ENCODE measurements around the gene PBXIP1. TPM values are rescaled to one million over a fixed set of nuclear protein-coding genes. Genes with fewer than 3 reads are reported as not detected.
"Not testable (repeated sequence)": the region's sequence is repeated elsewhere in the genome, so short reads cannot be mapped to it uniquely, and the experiment has no call there.

Gene PBXIP1
- total and polyA plus RNA-seq, 9 donors: 109 to 161 (median 148) TPM

- Histone ChIP-seq H3K4me3 (ENCODE audit: low read length) (no peak overlapping the region), H3K36me3 (ENCODE audit: control insufficient read depth, insufficient read depth, low read length) (no peaks in the 10 kb centered on the region), H3K9me3 (replicated peaks; ENCODE audit: control insufficient read depth, low read depth, low read length) (peaks cover 3% of the 10 kb centered on the region), H3K27me3 (ENCODE audit: control insufficient read depth, insufficient read depth, low read length) (no peaks in the 10 kb centered on the region), H3K4me1 (ENCODE audit: control insufficient read depth, insufficient read depth, low read length) (peaks cover 3% of the 10 kb centered on the region), H3K27ac (ENCODE audit: low read length) (no peak overlapping the region)
- no peak for DNase-seq
- 50% methylated on average over 1 of the region's 2 CpGs for WGBS (ENCODE audit: insufficient coverage)
Measured at GRCh38 chr1:154912755-154913154, 43.1 kb downstream of the PBXIP1 start.

GRCh38 chr1:154911691-154912550, 44.0 kb downstream of the PBXIP1 start:
- WGBS (ENCODE audit: insufficient coverage): 80% methylated on average over 5 of the region's 8 CpGs
- Histone ChIP-seq H3K4me1 (ENCODE audit: control insufficient read depth, insufficient read depth, low read length) (peaks cover 3% of the 10 kb centered on the region), H3K27ac (ENCODE audit: low read length) (no peak overlapping the region), H3K27me3 (ENCODE audit: control insufficient read depth, insufficient read depth, low read length) (no peaks in the 10 kb centered on the region), H3K4me3 (ENCODE audit: low read length) (no peak overlapping the region), H3K9me3 (replicated peaks; ENCODE audit: control insufficient read depth, low read depth, low read length) (peaks cover 3% of the 10 kb centered on the region), H3K36me3 (ENCODE audit: control insufficient read depth, insufficient read depth, low read length) (no peaks in the 10 kb centered on the region)
- no peak for DNase-seq

GRCh38 chr1:154910851-154911250, 45.0 kb downstream of the PBXIP1 start:
- no peak for DNase-seq
- Histone ChIP-seq H3K9me3 (replicated peaks; ENCODE audit: control insufficient read depth, low read depth, low read length) (peaks cover 3% of the 10 kb centered on the region), H3K4me3 (ENCODE audit: low read length) (no peak overlapping the region), H3K27ac (ENCODE audit: low read length) (no peak overlapping the region), H3K4me1 (ENCODE audit: control insufficient read depth, insufficient read depth, low read length) (peaks cover 3% of the 10 kb centered on the region), H3K36me3 (ENCODE audit: control insufficient read depth, insufficient read depth, low read length) (no peaks in the 10 kb centered on the region), H3K27me3 (ENCODE audit: control insufficient read depth, insufficient read depth, low read length) (no peaks in the 10 kb centered on the region)
- 92% methylated on average over 4 of the region's 5 CpGs for WGBS (ENCODE audit: insufficient coverage)

- DNase-seq: no peak
- Histone ChIP-seq H3K4me3 (ENCODE audit: low read length) (no peak overlapping the region), H3K4me1 (ENCODE audit: control insufficient read depth, insufficient read depth, low read length) (peaks cover 3% of the 10 kb centered on the region), H3K9me3 (replicated peaks; ENCODE audit: control insufficient read depth, low read depth, low read length) (peaks cover 3% of the 10 kb centered on the region), H3K36me3 (ENCODE audit: control insufficient read depth, insufficient read depth, low read length) (no peaks in the 10 kb centered on the region), H3K27me3 (ENCODE audit: control insufficient read depth, insufficient read depth, low read length) (no peaks in the 10 kb centered on the region), H3K27ac (ENCODE audit: low read length) (no peak overlapping the region)
- 91% methylated on average over 5 of the region's 5 CpGs for WGBS (ENCODE audit: insufficient coverage)
Measured at GRCh38 chr1:154908937-154909336, 47.0 kb downstream of the PBXIP1 start.

GRCh38 chr1:154908129-154908528, 47.8 kb downstream of the PBXIP1 start:
- not testable (repeated sequence) for H3K27me3 ChIP-seq (ENCODE audit: control insufficient read depth, insufficient read depth, low read length); H3K27ac ChIP-seq (ENCODE audit: low read length); DNase-seq; H3K9me3 ChIP-seq (replicated peaks; ENCODE audit: control insufficient read depth, low read depth, low read length); H3K4me3 ChIP-seq (ENCODE audit: low read length); H3K36me3 ChIP-seq (ENCODE audit: control insufficient read depth, insufficient read depth, low read length); H3K4me1 ChIP-seq (ENCODE audit: control insufficient read depth, insufficient read depth, low read length)
- no CpG with 5 or more reads among the region's 3 CpGs for WGBS (ENCODE audit: insufficient coverage)

- Histone ChIP-seq H3K27ac (ENCODE audit: low read length) (no peak overlapping the region), H3K4me3 (ENCODE audit: low read length) (no peak overlapping the region), H3K36me3 (ENCODE audit: control insufficient read depth, insufficient read depth, low read length) (no peaks in the 10 kb centered on the region), H3K27me3 (ENCODE audit: control insufficient read depth, insufficient read depth, low read length) (no peaks in the 10 kb centered on the region), H3K9me3 (replicated peaks; ENCODE audit: control insufficient read depth, low read depth, low read length) (peaks cover 3% of the 10 kb centered on the region), H3K4me1 (ENCODE audit: control insufficient read depth, insufficient read depth, low read length) (no peaks in the 10 kb centered on the region)
- no peak for DNase-seq
- 88% methylated on average over 6 of the region's 7 CpGs for WGBS (ENCODE audit: insufficient coverage)
Measured at GRCh38 chr1:154906621-154907081, 49.2 kb downstream of the PBXIP1 start.

GRCh38 chr1:154902938-154903566, 52.8 kb downstream of the PBXIP1 start:
- H3K4me3 ChIP-seq (ENCODE audit: low read length): no peak overlapping the region
- 0% methylated on average over 1 of the region's 3 CpGs for WGBS (ENCODE audit: insufficient coverage)
- no peak overlapping the region for H3K27ac ChIP-seq (ENCODE audit: low read length)
- no peaks in the 10 kb centered on the region for H3K9me3 ChIP-seq (replicated peaks; ENCODE audit: control insufficient read depth, low read depth, low read length)
- DNase-seq: no peak
- no peaks in the 10 kb centered on the region for H3K27me3 ChIP-seq (ENCODE audit: control insufficient read depth, insufficient read depth, low read length)
- H3K4me1 ChIP-seq (ENCODE audit: control insufficient read depth, insufficient read depth, low read length): no peaks in the 10 kb centered on the region
- H3K36me3 ChIP-seq (ENCODE audit: control insufficient read depth, insufficient read depth, low read length): no peaks in the 10 kb centered on the region

GRCh38 chr1:154901591-154901990, 54.3 kb downstream of the PBXIP1 start:
- H3K27me3 ChIP-seq (ENCODE audit: control insufficient read depth, insufficient read depth, low read length): no peaks in the 10 kb centered on the region
- H3K4me1 ChIP-seq (ENCODE audit: control insufficient read depth, insufficient read depth, low read length): no peaks in the 10 kb centered on the region
- WGBS (ENCODE audit: insufficient coverage): no CpG with 5 or more reads among the region's 1 CpG
- no peak overlapping the region for H3K4me3 ChIP-seq (ENCODE audit: low read length)
- no peak overlapping the region for H3K27ac ChIP-seq (ENCODE audit: low read length)
- DNase-seq: no peak
- H3K9me3 ChIP-seq (replicated peaks; ENCODE audit: control insufficient read depth, low read depth, low read length): no peaks in the 10 kb centered on the region
- no peaks in the 10 kb centered on the region for H3K36me3 ChIP-seq (ENCODE audit: control insufficient read depth, insufficient read depth, low read length)

- no peaks in the 10 kb centered on the region for H3K27me3 ChIP-seq (ENCODE audit: control insufficient read depth, insufficient read depth, low read length)
- H3K4me1 ChIP-seq (ENCODE audit: control insufficient read depth, insufficient read depth, low read length): no peaks in the 10 kb centered on the region
- 87% methylated on average over 4 of the region's 6 CpGs for WGBS (ENCODE audit: insufficient coverage)
- DNase-seq: no peak
- no peak overlapping the region for H3K27ac ChIP-seq (ENCODE audit: low read length)
- H3K4me3 ChIP-seq (ENCODE audit: low read length): no peak overlapping the region
- H3K9me3 ChIP-seq (replicated peaks; ENCODE audit: control insufficient read depth, low read depth, low read length): no peaks in the 10 kb centered on the region
- no peaks in the 10 kb centered on the region for H3K36me3 ChIP-seq (ENCODE audit: control insufficient read depth, insufficient read depth, low read length)
Measured at GRCh38 chr1:154899041-154899440, 56.9 kb downstream of the PBXIP1 start.

GRCh38 chr1:154896771-154897286, 59.1 kb downstream of the PBXIP1 start:
- WGBS (ENCODE audit: insufficient coverage): 73% methylated on average over 5 of the region's 10 CpGs
- Histone ChIP-seq H3K27me3 (ENCODE audit: control insufficient read depth, insufficient read depth, low read length) (no peaks in the 10 kb centered on the region), H3K9me3 (replicated peaks; ENCODE audit: control insufficient read depth, low read depth, low read length) (no peaks in the 10 kb centered on the region), H3K36me3 (ENCODE audit: control insufficient read depth, insufficient read depth, low read length) (no peaks in the 10 kb centered on the region), H3K4me1 (ENCODE audit: control insufficient read depth, insufficient read depth, low read length) (no peaks in the 10 kb centered on the region), H3K4me3 (ENCODE audit: low read length) (no peak overlapping the region), H3K27ac (ENCODE audit: low read length) (no peak overlapping the region)
- DNase-seq: no peak

Measured in muscle of leg (tissue), 11 donors.